Ovary (tissue), 9 donors: ENCODE measurements around the gene NTRK1. TPM values are rescaled to one million over a fixed set of nuclear protein-coding genes. Genes with fewer than 3 reads are reported as not detected.

Experiments
- DNase-seq, 5 donors: peaks; one replicate each; pipeline ENCODE4 v3.0.0-alpha.2; 2019 to 2020
- H3K27ac ChIP-seq, 2 donors: fragments of 200-600 bp; one replicate each; pipeline versions ENCODE4 v1.5.1 to v1.8.0; 2019 to 2022
- H3K27me3 ChIP-seq: fragments of 200-600 bp; one replicate; pipeline ENCODE4 v1.8.0; 2022
- H3K36me3 ChIP-seq: fragments of 200-600 bp; sonication (generic); one replicate; pipeline ENCODE4 v1.5.1; 2019
- H3K4me1 ChIP-seq: one replicate; pipeline ENCODE4 v1.8.1; 2013; ENCODE audit warnings: mild to moderate bottlenecking, moderate library complexity; ENCODE audit not compliant: insufficient read depth
- H3K4me3 ChIP-seq: fragments of 200-600 bp; sonication (generic); one replicate; pipeline ENCODE4 v1.5.1; 2017
- H3K9me3 ChIP-seq, 2 donors: fragments of 200-600 bp in 1 of 2; sonication (generic) in 1 of 2; one replicate each; pipeline versions ENCODE4 v1.5.1 to v1.8.1; 2013 to 2019; ENCODE audit warnings: mild to moderate bottlenecking in 1 of 2, moderate library complexity in 1 of 2
- EP300 ChIP-seq: sonication (generic); formaldehyde crosslinking; IDR thresholded peaks from one replicate; pipeline ENCODE4 v1.6.1; 2017; ENCODE audit warnings: antibody characterized with exemption
- POLR2A ChIP-seq: fragments of 450-650 bp; IDR thresholded peaks from one replicate; pipeline ENCODE4 v1.6.1; 2017; ENCODE audit warnings: antibody characterized with exemption, mild to moderate bottlenecking, moderate library complexity
- WGBS, 3 donors: extraction: QIAGEN DNeasy Blood & Tissue Kit in 1 of 3; methylation state at CpG; one replicate each; pipeline versions ENCODE4 v1.1.5 to v1.1.7; 2013 to 2017; 5-methylcytosine and 5-hydroxymethylcytosine counted together
- intact Hi-C, 4 donors: fragments of 100-400 bp; cut with DNase I; formaldehyde crosslinking; loops; one replicate each; pipeline versions ENCODE4 v1.11.0 to v1.15.1; 2022 to 2023
- polyA plus RNA-seq, 2 donors: library from polyadenylated mRNA; stranded (reverse); fragments of 200-250 nt in 1 of 2; fragments of 350-450 nt in 1 of 2; fragmentation: Illumina TruSeq in 1 of 2; extraction: RNeasy Lipid Tissue Mini Kit (QIAGEN cat#74804) in 1 of 2; gene quantifications; one replicate each; pipeline ENCODE4 v1.2.3, GENCODE V29; 2013 to 2014
- total RNA-seq, 7 donors: library from RNA; depleted of rRNA in 2 of 7; stranded (reverse); fragments of >200 nt in 2 of 7; fragmentation: NEBNext Ultra II Directional in 3 of 7; extraction: Animal tissue kit (Norgen Biotek cat#: 25700) in 3 of 7; gene quantifications; one replicate each; pipeline versions ENCODE4 v1.1.0 to v1.2.4, GENCODE V29; 2016 to 2023
- TF ChIP-seq, protein P1 (sequence below), 3 donors: fragments of 450-650 bp in 2 of 3; fragments of 200-600 bp in 1 of 3; IDR thresholded peaks; one replicate each; pipeline versions ENCODE4 v1.5.1 to v1.8.0; 2016 to 2022; ENCODE audit warnings: antibody characterized with exemption in 3 of 3, mild to moderate bottlenecking in 1 of 3
- donor health status: DM: no; HTN: no; CAD: no; lungs with moderate emphysema.
- donor health status: DM: no; HTN: no; CAD: no.
- donor health status: Bipolar disorder and iron deficiency.
- donor health status: DM: yes; HTN: yes; CAD: no.
- donor health status: DM: no; HTN: no; CAD: no.
- donor health status: DM: yes; HTN: yes; CAD: no.

The NTRK1 gene
- total and polyA plus RNA-seq, 9 donors = 0.11 to 0.92 (median 0.38) TPM; not detected in 4

DNA sequence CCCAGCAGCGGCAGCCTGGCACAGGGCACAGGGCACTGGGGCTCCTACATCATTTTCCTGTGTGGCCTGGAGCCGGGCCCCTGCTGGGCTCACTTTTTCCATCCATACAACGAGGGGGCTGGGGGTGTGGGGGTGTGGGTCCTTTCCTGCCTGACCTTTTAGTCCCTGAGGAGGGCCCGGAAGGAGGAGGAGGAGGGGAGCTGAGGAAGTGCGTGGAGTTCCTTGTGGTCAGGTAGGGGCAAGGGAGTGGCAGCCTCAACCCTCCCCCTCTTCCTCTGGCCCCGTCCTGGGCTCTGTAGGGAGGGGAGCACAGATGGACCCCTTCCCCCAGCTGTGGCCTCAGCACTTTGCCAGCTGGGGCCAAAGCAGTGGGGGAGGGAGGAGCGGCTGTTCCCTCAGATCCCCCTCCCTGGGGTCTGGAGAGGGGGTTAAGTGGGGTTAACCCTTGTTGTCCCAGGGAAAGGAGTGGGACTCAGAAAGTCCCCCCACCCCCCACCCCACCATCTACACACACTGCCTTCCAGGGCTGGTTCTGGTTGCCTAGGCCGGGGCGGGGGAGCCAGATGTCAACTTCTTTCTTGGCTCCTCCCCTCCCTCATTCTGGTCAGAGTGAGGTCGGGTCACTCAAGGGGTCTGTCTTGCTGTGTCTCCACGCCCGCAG is 5.7 kb downstream of the NTRK1 start:
- TF ChIP-seq EP300 (no peak), POLR2A (no peak)
- TF ChIP-seq, protein P1, sequence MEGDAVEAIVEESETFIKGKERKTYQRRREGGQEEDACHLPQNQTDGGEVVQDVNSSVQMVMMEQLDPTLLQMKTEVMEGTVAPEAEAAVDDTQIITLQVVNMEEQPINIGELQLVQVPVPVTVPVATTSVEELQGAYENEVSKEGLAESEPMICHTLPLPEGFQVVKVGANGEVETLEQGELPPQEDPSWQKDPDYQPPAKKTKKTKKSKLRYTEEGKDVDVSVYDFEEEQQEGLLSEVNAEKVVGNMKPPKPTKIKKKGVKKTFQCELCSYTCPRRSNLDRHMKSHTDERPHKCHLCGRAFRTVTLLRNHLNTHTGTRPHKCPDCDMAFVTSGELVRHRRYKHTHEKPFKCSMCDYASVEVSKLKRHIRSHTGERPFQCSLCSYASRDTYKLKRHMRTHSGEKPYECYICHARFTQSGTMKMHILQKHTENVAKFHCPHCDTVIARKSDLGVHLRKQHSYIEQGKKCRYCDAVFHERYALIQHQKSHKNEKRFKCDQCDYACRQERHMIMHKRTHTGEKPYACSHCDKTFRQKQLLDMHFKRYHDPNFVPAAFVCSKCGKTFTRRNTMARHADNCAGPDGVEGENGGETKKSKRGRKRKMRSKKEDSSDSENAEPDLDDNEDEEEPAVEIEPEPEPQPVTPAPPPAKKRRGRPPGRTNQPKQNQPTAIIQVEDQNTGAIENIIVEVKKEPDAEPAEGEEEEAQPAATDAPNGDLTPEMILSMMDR (IDR thresholded peaks at IDR 0.05) = no peak
- no peaks in the 10 kb centered on the region for H3K9me3 ChIP-seq
- DNase-seq = no peak
- H3K27ac ChIP-seq = no peak overlapping the region
- no peaks in the 10 kb centered on the region for H3K36me3 ChIP-seq
- H3K27me3 ChIP-seq = peaks cover 6% of the 10 kb centered on the region
- 44 to 45% (median 44%) methylated on average over 12 of the region's 12 CpGs for WGBS, 3 donors
- H3K4me1 ChIP-seq = no peaks in the 10 kb centered on the region
- no peak overlapping the region for H3K4me3 ChIP-seq
- intact Hi-C loops = loop anchor here in 1 of 4 donors (10.0 kb wide), 1 partner anchor 172 kb away; no protein-coding TSS in a partner anchor

DNA sequence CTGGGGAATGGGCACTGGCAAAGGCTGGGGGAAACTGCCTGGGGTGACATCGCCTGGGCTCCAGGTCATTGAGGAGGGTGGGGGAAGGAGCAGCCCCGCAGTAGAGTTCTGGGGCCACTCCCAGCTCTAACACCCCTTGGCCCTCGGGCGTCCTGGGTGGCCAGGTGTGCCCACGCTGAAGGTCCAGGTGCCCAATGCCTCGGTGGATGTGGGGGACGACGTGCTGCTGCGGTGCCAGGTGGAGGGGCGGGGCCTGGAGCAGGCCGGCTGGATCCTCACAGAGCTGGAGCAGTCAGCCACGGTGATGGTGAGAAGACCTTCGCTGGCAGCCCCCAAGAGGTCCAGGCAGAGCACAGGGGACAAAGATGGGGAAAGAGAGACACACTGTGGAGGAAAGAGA is 7.7 kb downstream of the NTRK1 start:
- Histone ChIP-seq H3K27ac (no peak overlapping the region), H3K36me3 (no peaks in the 10 kb centered on the region), H3K27me3 (no peaks in the 10 kb centered on the region), H3K4me3 (no peak overlapping the region), H3K9me3 (no peaks in the 10 kb centered on the region), H3K4me1 (peaks cover 2% of the 10 kb centered on the region)
- intact Hi-C loops = loop anchor here in 1 of 4 donors (10.0 kb wide), 1 partner anchor 174 kb away; no protein-coding TSS in a partner anchor
- no peak for DNase-seq
- TF ChIP-seq POLR2A (no peak), EP300 (no peak)
- TF ChIP-seq, protein P1 (IDR thresholded peaks at IDR 0.05) = no peak
- WGBS, 3 donors = 63 to 75% (median 67%) methylated on average over 13 of the region's 13 CpGs

DNA sequence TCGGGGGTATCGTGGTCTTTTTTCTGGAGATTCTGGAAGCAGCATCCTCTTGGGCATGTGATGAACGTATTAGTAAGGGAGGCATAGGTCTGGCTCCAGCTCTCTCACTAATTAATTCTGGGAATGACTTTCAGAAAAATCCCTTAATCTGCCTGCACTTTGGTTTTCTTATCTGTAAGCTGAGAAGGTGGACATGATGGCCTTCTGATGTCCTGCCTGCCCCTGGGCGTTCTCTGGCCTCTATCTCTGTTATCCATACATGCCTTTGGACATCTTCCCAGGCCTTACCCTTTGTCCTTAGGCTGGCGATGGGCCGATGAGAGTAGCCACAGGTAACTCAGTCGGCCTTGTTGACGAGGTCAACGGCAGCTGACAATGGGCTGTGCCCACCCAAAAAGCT is 8.8 kb downstream of the NTRK1 start:
- intact Hi-C loops = loop anchor here in 1 of 4 donors (10.0 kb wide), 1 partner anchor 175 kb away; no protein-coding TSS in a partner anchor
- no peak for DNase-seq
- H3K27ac ChIP-seq = no peak overlapping the region
- H3K4me1 ChIP-seq = peaks cover 4% of the 10 kb centered on the region
- 90 to 91% (median 90%) methylated on average over 9 of the region's 9 CpGs for WGBS, 3 donors
- no peaks in the 10 kb centered on the region for H3K36me3 ChIP-seq
- no peaks in the 10 kb centered on the region for H3K9me3 ChIP-seq
- H3K27me3 ChIP-seq = no peaks in the 10 kb centered on the region
- TF ChIP-seq EP300 = no peak
- TF ChIP-seq, protein P1 (IDR thresholded peaks at IDR 0.05) = no peak
- TF ChIP-seq POLR2A = no peak
- no peak overlapping the region for H3K4me3 ChIP-seq

DNA sequence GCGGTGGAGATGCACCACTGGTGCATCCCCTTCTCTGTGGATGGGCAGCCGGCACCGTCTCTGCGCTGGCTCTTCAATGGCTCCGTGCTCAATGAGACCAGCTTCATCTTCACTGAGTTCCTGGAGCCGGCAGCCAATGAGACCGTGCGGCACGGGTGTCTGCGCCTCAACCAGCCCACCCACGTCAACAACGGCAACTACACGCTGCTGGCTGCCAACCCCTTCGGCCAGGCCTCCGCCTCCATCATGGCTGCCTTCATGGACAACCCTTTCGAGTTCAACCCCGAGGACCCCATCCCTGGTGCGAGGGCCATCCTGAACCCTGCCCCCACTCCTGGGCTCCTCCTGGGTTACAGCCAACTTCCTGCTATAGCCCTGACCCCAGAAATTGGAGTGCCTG is 13.0 kb downstream of the NTRK1 start:
- DNase-seq = no peak
- Histone ChIP-seq H3K27me3 (no peaks in the 10 kb centered on the region), H3K4me1 (peaks cover 4% of the 10 kb centered on the region), H3K9me3 (no peaks in the 10 kb centered on the region), H3K36me3 (no peaks in the 10 kb centered on the region), H3K4me3 (no peak overlapping the region), H3K27ac (no peak overlapping the region)
- 66 to 86% (median 83%) methylated on average over 13 to 18 of the region's 18 CpGs for WGBS, 3 donors
- intact Hi-C loops = no loop called here
- TF ChIP-seq, protein P1 (IDR thresholded peaks at IDR 0.05) = no peak
- TF ChIP-seq POLR2A (no peak), EP300 (no peak)
